ENCODE data around the gene LARP1B. TPM values are rescaled to one million over a fixed set of nuclear protein-coding genes. Genes with fewer than 3 reads are reported as not detected.

The LARP1B gene
- total RNA-seq, 3 donors from 2014 or later: 25.9 to 30.2 (median 27.5) TPM

GRCh38 chr4:128177498-128177897 is 116.4 kb downstream of the LARP1B start:
- TF ChIP-seq CTCF (IDR thresholded peaks at IDR 0.05): no peak
- ATAC-seq (no peak), DNase-seq (no peak)
- H3K4me3 ChIP-seq: no peak overlapping the region
- no peaks in the 10 kb centered on the region for H3K4me1 ChIP-seq (ENCODE audit: low read depth)
- no peaks in the 10 kb centered on the region for H3K36me3 ChIP-seq (ENCODE audit: low read depth)
- H3K9me3 ChIP-seq: no peaks in the 10 kb centered on the region
- intact Hi-C loops (cut with DNase I, micrococcal nuclease): no loop called here

DNA sequence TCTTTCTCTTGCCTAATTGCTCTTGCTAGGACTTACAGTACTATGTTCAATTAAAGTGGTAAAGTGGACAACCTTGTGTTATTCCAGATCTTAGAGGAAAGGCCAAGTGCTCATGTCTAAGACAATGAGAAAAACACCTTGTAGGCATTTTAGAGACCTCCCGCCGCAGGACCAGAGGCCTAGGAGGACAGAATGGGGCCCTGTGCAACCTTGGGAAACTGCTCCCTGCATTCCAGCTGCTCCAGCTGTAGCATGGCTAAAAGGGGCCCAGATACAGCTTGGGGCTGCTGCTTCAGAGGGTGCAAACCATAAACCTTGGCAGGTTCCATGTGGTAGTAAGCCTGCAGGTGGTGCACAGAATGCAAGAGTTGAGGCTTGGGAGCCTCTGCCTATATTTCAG is 125.5 kb downstream of the LARP1B start:
- H3K4me3 ChIP-seq: no peak overlapping the region
- intact Hi-C loops (cut with DNase I, micrococcal nuclease): no loop called here
- H3K4me1 ChIP-seq (ENCODE audit: low read depth): no peaks in the 10 kb centered on the region
- no peak for TF ChIP-seq CTCF (IDR thresholded peaks at IDR 0.05)
- DNase-seq (no peak), ATAC-seq (no peak)
- H3K9me3 ChIP-seq: no peaks in the 10 kb centered on the region
- H3K36me3 ChIP-seq (ENCODE audit: low read depth): no peaks in the 10 kb centered on the region

DNA sequence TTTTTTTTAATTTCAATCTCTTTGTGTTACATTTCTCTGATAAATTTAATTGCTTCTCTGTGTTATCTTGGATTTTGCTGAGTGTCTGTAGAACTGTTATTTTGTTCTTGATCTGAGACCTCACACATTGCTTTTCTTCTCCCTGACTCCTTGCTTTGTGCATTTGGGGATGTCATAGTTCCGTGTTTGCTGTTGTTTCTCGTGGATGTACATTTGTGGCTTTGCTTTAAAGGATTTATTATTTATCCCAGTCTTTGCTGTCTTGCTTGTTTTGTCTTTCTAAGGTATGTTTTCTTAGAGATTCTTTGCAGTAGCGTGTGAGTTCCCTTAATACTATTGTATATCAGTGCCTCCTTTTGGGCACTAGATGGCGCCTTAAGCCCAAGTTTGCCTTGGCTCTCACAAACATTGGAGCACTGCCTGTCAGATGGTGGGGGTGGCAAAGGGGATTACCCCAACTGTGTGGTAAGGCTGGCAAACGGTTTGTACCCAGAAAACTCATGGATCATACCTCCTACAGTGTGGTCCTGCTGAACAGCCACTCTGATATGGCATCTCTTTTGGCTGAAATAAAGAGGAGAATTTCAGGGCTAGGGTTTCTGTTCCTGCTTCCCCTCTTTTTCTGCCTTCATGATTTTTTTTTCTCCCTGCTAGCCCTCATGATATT is 130.1 kb downstream of the LARP1B start:
- ATAC-seq (peak; percentile 90), DNase-seq (peak in 2 of 3 donors; percentile 36 to 76)
- Histone ChIP-seq H3K9me3 (no peaks in the 10 kb centered on the region), H3K4me1 (ENCODE audit: low read depth) (no peaks in the 10 kb centered on the region), H3K4me3 (no peak overlapping the region), H3K36me3 (ENCODE audit: low read depth) (no peaks in the 10 kb centered on the region)
- peak; percentile 63 for TF ChIP-seq CTCF (IDR thresholded peaks at IDR 0.05)
- intact Hi-C loops (cut with DNase I, micrococcal nuclease): loop anchor here (10.0 kb wide), 1 partner anchor 674 kb away; no protein-coding TSS in a partner anchor

DNA sequence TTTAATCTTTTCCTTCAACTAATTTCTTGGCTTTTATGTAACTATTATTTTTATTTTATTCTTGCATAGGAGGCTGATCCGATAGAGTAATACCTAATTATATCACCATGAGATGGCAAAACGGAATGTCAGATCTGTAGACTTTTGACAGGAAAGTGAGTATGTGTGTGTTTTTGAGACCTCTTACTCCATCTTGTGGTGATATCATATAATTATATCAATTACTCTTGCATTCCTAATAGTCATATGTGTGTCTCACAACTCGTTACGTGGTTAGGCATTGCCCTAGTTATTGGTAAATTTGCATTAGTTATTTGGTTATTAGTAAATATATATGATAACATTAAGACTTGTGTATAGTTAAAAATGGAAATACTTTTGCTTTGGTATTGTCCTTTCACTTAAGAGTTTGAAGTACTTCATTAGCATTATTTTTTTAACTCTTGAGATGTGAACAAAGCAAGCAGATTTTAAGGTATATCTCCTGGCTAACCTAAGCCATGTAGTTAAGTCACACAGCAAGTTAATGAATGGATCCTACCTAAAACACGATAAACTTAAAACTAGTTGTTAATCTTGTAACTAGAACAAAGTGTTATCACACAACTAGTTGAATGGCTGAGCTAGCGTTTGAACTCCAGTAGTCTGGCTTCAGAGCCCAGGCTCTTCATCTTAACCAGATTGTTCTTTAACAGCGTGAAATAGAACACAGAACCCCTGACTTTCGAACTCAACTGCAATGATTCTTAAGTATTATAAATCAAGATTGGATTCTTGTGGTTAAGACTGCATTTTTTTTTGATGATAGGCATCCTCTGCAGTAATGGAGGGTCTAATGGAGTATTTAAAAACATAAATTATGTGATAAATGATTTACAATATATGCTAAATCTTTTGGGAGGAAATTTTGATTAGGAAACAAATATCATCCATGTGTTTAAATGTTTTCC is 159.4 kb downstream of the LARP1B start:
- no peak for TF ChIP-seq CTCF (IDR thresholded peaks at IDR 0.05)
- no peaks in the 10 kb centered on the region for H3K9me3 ChIP-seq
- no peak for ATAC-seq
- intact Hi-C loops (cut with DNase I, micrococcal nuclease): no loop called here
- H3K4me1 ChIP-seq (ENCODE audit: low read depth): no peaks in the 10 kb centered on the region
- DNase-seq: no peak
- no peak overlapping the region for H3K4me3 ChIP-seq
- no peaks in the 10 kb centered on the region for H3K36me3 ChIP-seq (ENCODE audit: low read depth)

DNA sequence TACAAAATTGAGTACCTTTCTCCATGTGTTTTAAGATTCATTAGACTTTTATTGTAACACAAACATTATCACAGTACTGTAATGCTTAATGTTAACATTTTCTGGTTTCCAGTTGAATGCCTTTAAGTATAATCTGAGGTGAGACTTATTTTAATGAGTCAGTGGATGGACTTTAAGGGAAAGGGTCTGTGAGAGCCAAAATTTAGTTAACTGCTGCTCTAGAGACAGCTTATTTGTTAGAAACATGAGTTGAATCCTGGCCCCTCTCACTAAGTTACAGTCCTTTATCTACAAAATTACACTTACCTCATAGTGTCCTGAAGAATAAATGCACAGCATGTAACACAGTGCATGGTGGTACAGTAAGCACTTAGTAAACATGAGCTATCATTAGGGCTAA is 160.5 kb downstream of the LARP1B start:
- no peak overlapping the region for H3K4me3 ChIP-seq
- intact Hi-C loops (cut with DNase I, micrococcal nuclease): no loop called here
- DNase-seq (no peak), ATAC-seq (no peak)
- no peaks in the 10 kb centered on the region for H3K4me1 ChIP-seq (ENCODE audit: low read depth)
- H3K9me3 ChIP-seq: no peaks in the 10 kb centered on the region
- no peaks in the 10 kb centered on the region for H3K36me3 ChIP-seq (ENCODE audit: low read depth)
- no peak for TF ChIP-seq CTCF (IDR thresholded peaks at IDR 0.05)
